ENCODE data around the gene ARHGEF39. TPM values are rescaled to one million over a fixed set of nuclear protein-coding genes. Genes with fewer than 3 reads are reported as not detected.

The ARHGEF39 gene
- total and polyA plus RNA-seq, 10 of the 15 experiments (the other 5 are each of a cell fraction or from before 2014, with no cell fraction given): 2.0 to 28.9 (median 13.2) TPM

- TF ChIP-seq CHD4 (IDR thresholded peaks at IDR 0.05): no peak; the same call in 1 of the 2 replicates
- TF ChIP-seq BMI1 (IDR thresholded peaks at IDR 0.05; ENCODE audit: borderline replicate concordance): peak; percentile 51; the same call in 1 of the 2 replicates
- TF ChIP-seq CREM (IDR thresholded peaks at IDR 0.05; ENCODE audit: low read depth): peak; percentile 92
- no peak for TF ChIP-seq ZBTB11 (CRISPR knock-in tag; IDR thresholded peaks at IDR 0.05)
- TF ChIP-seq EED (IDR thresholded peaks at IDR 0.05; ENCODE audit: low read depth): peak; percentile 100
- peak; percentile 75 for TF ChIP-seq RAD51 (IDR thresholded peaks at IDR 0.05)
- TF ChIP-seq, protein P1, sequence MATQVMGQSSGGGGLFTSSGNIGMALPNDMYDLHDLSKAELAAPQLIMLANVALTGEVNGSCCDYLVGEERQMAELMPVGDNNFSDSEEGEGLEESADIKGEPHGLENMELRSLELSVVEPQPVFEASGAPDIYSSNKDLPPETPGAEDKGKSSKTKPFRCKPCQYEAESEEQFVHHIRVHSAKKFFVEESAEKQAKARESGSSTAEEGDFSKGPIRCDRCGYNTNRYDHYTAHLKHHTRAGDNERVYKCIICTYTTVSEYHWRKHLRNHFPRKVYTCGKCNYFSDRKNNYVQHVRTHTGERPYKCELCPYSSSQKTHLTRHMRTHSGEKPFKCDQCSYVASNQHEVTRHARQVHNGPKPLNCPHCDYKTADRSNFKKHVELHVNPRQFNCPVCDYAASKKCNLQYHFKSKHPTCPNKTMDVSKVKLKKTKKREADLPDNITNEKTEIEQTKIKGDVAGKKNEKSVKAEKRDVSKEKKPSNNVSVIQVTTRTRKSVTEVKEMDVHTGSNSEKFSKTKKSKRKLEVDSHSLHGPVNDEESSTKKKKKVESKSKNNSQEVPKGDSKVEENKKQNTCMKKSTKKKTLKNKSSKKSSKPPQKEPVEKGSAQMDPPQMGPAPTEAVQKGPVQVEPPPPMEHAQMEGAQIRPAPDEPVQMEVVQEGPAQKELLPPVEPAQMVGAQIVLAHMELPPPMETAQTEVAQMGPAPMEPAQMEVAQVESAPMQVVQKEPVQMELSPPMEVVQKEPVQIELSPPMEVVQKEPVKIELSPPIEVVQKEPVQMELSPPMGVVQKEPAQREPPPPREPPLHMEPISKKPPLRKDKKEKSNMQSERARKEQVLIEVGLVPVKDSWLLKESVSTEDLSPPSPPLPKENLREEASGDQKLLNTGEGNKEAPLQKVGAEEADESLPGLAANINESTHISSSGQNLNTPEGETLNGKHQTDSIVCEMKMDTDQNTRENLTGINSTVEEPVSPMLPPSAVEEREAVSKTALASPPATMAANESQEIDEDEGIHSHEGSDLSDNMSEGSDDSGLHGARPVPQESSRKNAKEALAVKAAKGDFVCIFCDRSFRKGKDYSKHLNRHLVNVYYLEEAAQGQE (IDR thresholded peaks at IDR 0.05; ENCODE audit: low read depth, low read length): 0 out of 2 replicates have a peak, but pooled peaks have one; percentile 29
- peak; percentile 89 for TF ChIP-seq TCF7 (IDR thresholded peaks at IDR 0.05; ENCODE audit: borderline replicate concordance)
- TF ChIP-seq SIN3A (IDR thresholded peaks at IDR 0.05; ENCODE audit: low read depth, low read length): peak; percentile 12; the same call in 1 of the 2 replicates
- no peak for TF ChIP-seq CEBPB (IDR thresholded peaks at IDR 0.05; ENCODE audit: borderline replicate concordance in 1 of 2, low read depth in 2 of 2, low read length in 2 of 2)
Measured at GRCh38 chr9:35657546-35658136, 7.4 kb downstream of the ARHGEF39 start, which contains the start of gene RMRP (continued).
